Measurements from ENCODE around the gene RPS21. TPM values are rescaled to one million over a fixed set of nuclear protein-coding genes. Genes with fewer than 3 reads are reported as not detected.
A peak's percentile ranks its signal among the peaks of the same experiment; 100 is the strongest.

RPS21 gene
- total RNA-seq, 4 donors from 2014 or later = 585 to 2,728 (median 1,375) TPM

DNA sequence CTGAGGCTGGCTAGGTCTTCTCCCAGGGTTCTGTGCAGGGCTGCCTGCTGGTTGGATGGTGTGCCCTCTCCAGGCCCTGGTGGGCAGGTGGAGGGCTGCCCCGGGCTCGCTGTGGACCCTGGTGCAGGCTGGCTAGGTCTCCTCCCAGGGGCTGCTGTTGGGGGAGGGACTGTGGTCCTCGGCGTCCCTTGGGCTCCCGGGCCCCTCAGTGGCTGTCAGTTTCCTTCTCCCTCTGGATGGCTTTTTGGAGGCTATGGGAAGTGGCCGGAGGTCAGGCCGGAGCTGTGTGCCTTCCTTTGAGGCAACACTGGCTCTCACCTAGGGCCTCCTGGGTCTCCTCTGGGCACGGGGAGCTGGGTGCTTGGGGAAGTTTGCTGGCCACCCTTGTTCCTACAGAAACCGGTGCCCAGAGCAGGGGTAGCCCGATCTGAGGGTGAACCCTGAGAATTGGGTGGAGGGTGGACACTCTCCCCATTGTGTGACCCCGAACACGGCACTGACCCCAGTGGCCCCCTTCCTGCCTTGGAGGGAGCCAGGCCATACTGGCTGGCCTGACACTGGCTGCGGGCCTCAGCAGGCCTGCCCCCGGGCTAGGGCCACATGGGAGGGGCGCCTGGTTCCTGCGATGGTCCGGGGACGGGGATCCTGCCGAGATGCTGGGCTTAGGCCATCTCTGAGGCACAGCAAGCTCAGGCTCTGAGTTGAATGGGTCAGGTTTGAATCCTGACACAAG lies 24.0 kb downstream of the RPS21 start:
- 55% methylated on average over 4 of the region's 19 CpGs; no CpG with 5 or more reads in 1 of the 2 donors for WGBS, 2 donors (ENCODE audit: low coverage in 1 of 2)
- peak overlapping the region; percentile 71 to 92 (median 83) for H3K27ac ChIP-seq
- no peak for TF ChIP-seq POLR2AphosphoS5 (IDR thresholded peaks at IDR 0.05)
- TF ChIP-seq, protein P1, sequence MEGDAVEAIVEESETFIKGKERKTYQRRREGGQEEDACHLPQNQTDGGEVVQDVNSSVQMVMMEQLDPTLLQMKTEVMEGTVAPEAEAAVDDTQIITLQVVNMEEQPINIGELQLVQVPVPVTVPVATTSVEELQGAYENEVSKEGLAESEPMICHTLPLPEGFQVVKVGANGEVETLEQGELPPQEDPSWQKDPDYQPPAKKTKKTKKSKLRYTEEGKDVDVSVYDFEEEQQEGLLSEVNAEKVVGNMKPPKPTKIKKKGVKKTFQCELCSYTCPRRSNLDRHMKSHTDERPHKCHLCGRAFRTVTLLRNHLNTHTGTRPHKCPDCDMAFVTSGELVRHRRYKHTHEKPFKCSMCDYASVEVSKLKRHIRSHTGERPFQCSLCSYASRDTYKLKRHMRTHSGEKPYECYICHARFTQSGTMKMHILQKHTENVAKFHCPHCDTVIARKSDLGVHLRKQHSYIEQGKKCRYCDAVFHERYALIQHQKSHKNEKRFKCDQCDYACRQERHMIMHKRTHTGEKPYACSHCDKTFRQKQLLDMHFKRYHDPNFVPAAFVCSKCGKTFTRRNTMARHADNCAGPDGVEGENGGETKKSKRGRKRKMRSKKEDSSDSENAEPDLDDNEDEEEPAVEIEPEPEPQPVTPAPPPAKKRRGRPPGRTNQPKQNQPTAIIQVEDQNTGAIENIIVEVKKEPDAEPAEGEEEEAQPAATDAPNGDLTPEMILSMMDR (IDR thresholded peaks at IDR 0.05) = no peak
- no peak for TF ChIP-seq EP300 (IDR thresholded peaks at IDR 0.05; ENCODE audit: low read depth)
- no peak for TF ChIP-seq POLR2A (IDR thresholded peaks at IDR 0.05)
- H3K4me1 ChIP-seq = peaks cover 37 to 76% (median 68%) of the 10 kb centered on the region in 4 donors
- no peaks in the 10 kb centered on the region for H3K36me3 ChIP-seq
- intact Hi-C loops (cut with DNase I; ENCODE audit: low total_unique reads) = loop anchor here (5.0 to 10.0 kb wide), 3 partner anchors 86 to 756 kb away; no protein-coding TSS in a partner anchor
- in situ Hi-C loops (cut with MboI; ENCODE audit: low pct_ligation_motif_present in 1 of 4, low pct_unique_long_range_greater_than_20kb in 1 of 4, low sequenced_read_pairs in 3 of 4) = no loop called here
- no peak for DNase-seq
- peak overlapping the region in 1 of 4 donors; percentile 5 for H3K4me3 ChIP-seq
- H3K27me3 ChIP-seq = no peaks in the 10 kb centered on the region
- H3K9me3 ChIP-seq = no peaks in the 10 kb centered on the region

DNA sequence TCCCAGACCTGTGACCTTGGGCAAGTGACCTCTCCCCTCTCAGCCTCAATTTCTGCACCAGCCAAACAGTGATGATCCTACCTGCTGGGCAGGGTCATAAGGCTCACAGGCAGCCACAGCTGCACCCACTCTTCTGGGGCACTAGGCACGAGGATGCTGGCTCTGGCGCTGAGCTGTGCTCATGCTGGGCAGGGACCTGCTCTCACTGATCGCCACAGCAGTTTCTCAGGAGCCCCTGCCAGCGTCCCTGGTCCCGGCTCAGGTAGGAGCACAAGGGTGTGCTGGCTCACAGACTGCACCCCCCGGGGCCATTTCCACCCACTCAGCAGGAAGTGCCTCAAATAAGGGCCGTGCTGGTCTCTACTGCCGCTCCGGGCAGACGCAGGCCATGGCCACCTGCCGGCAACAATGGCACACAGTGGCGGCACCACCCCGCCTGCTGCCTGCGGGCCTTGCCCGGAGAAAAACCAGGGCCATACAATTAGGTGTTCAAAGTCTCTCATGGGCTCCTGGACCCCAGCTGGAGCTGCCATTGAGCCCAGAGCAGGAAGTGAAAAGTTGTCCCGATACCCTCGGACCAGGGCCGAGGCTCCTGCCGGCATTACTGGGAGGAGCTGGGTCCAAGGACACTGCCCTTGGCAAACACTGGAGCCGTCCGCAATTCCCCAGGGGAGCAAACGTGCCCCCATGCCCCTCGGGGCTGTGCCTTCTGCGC lies 24.7 kb downstream of the RPS21 start:
- TF ChIP-seq EP300 (IDR thresholded peaks at IDR 0.05; ENCODE audit: low read depth) (no peak), POLR2A (IDR thresholded peaks at IDR 0.05) (peak; percentile 20)
- TF ChIP-seq, protein P1 (IDR thresholded peaks at IDR 0.05) = peak in 4 of 5 experiments; percentile 24 to 74 (median 38)
- intact Hi-C loops (cut with DNase I; ENCODE audit: low total_unique reads) (loop anchor here (5.0 to 10.0 kb wide), 3 partner anchors 86 to 757 kb away; no protein-coding TSS in a partner anchor), in situ Hi-C loops (cut with MboI; ENCODE audit: low pct_ligation_motif_present in 1 of 4, low pct_unique_long_range_greater_than_20kb in 1 of 4, low sequenced_read_pairs in 3 of 4) (no loop called here)
- DNase-seq = peak; percentile 50
- Histone ChIP-seq H3K27ac (peak overlapping the region; percentile 71 to 92 (median 83)), H3K36me3 (no peaks in the 10 kb centered on the region), H3K27me3 (no peaks in the 10 kb centered on the region), H3K4me3 (peak overlapping the region in 2 of 4 donors; percentile 17 to 19), H3K9me3 (no peaks in the 10 kb centered on the region), H3K4me1 (peaks cover 32 to 69% (median 61%) of the 10 kb centered on the region in 4 donors)
- 37% methylated on average over 10 of the region's 24 CpGs; no CpG with 5 or more reads in 1 of the 2 donors for WGBS, 2 donors (ENCODE audit: low coverage in 1 of 2)

DNA sequence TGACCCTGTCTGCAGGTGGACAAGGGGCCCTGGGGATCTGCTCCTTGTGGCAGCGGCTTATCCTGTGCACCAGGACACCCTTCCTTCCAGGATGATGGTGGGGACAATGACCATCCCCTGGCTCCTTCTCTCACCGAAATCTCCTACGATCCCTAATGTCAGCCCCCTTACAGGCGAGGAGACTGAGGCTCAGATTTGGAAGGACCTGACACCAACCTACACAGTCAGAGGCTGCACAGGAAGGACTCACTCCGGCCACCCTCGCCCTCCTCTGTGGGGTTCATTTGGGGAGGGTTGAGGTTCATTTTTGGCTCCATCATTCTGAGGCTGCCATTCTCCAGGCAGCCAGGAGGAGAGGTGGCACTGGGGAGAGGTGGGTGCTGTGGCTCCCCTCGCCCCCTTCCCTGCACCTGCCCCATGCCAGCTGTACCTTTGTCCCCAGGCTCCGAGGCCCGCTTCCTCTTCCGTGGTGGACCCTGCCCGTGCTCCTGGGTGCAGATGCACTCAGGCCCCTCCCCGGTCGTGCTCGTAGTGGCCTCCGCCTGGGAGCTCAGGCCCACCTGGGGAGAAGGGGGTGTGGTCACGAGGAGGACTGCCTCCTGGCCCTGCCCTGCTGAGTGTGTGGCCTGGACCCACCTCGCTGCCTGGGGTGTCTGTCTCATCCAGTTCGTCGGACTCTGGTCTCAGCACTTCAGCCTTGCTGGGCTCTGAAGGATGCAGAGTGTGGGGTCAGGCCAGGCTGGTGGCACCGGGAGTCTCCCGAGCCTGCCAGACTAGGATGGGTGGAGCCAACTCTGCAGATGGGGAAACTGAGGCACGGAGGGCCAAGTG lies 25.5 kb downstream of the RPS21 start:
- peak; percentile 88 for DNase-seq
- H3K9me3 ChIP-seq = no peaks in the 10 kb centered on the region
- intact Hi-C loops (cut with DNase I; ENCODE audit: low total_unique reads) (loop anchor here (5.0 to 10.0 kb wide), 3 partner anchors 85 to 758 kb away; no protein-coding TSS in a partner anchor), in situ Hi-C loops (cut with MboI; ENCODE audit: low pct_ligation_motif_present in 1 of 4, low pct_unique_long_range_greater_than_20kb in 1 of 4, low sequenced_read_pairs in 3 of 4) (no loop called here)
- H3K36me3 ChIP-seq = no peaks in the 10 kb centered on the region
- 58% methylated on average over 14 of the region's 22 CpGs; no CpG with 5 or more reads in 1 of the 2 donors for WGBS, 2 donors (ENCODE audit: low coverage in 1 of 2)
- TF ChIP-seq, protein P1 (IDR thresholded peaks at IDR 0.05) = peak in 1 of 5 experiments; percentile 20
- TF ChIP-seq EP300 (IDR thresholded peaks at IDR 0.05; ENCODE audit: low read depth) = no peak
- TF ChIP-seq POLR2A (IDR thresholded peaks at IDR 0.05) = peak; percentile 72
- peak; percentile 74 to 79 (median 74) for TF ChIP-seq POLR2AphosphoS5 (IDR thresholded peaks at IDR 0.05)
- peak overlapping the region in 2 of 4 donors; percentile 17 to 19 for H3K4me3 ChIP-seq
- peak overlapping the region; percentile 71 to 92 (median 83) for H3K27ac ChIP-seq
- H3K27me3 ChIP-seq = no peaks in the 10 kb centered on the region
- H3K4me1 ChIP-seq = peaks cover 31 to 68% (median 59%) of the 10 kb centered on the region in 4 donors

All from transverse colon (tissue), 4 donors.